ENCODE measurements around the gene CDKAL1.

GRCh38 chr6:20826378-20826777, 292.1 kb downstream of the CDKAL1 start:
- TF ChIP-seq, protein P1, sequence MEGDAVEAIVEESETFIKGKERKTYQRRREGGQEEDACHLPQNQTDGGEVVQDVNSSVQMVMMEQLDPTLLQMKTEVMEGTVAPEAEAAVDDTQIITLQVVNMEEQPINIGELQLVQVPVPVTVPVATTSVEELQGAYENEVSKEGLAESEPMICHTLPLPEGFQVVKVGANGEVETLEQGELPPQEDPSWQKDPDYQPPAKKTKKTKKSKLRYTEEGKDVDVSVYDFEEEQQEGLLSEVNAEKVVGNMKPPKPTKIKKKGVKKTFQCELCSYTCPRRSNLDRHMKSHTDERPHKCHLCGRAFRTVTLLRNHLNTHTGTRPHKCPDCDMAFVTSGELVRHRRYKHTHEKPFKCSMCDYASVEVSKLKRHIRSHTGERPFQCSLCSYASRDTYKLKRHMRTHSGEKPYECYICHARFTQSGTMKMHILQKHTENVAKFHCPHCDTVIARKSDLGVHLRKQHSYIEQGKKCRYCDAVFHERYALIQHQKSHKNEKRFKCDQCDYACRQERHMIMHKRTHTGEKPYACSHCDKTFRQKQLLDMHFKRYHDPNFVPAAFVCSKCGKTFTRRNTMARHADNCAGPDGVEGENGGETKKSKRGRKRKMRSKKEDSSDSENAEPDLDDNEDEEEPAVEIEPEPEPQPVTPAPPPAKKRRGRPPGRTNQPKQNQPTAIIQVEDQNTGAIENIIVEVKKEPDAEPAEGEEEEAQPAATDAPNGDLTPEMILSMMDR (IDR thresholded peaks at IDR 0.05): no peak
- no peak for TF ChIP-seq POLR2A (IDR thresholded peaks at IDR 0.05)
- TF ChIP-seq EP300 (IDR thresholded peaks at IDR 0.05): no peak

All from tibial nerve (tissue), 4 donors.